Measurements from ENCODE around the gene GPC6. TPM values are rescaled to one million over a fixed set of nuclear protein-coding genes. Genes with fewer than 3 reads are reported as not detected.

Gene GPC6
- polyA plus RNA-seq, 1 of the 3 experiments (the other 2 are of a cell fraction) = 6.7 TPM

GRCh38 chr13:94249512-94249911 is 1022.9 kb downstream of the GPC6 start (continued):
- TF ChIP-seq CHD2 (IDR thresholded peaks at IDR 0.05; ENCODE audit: low read length, partially characterized antibody) (no peak), REST (IDR thresholded peaks at IDR 0.05; ENCODE audit: low read depth, low read length) (0 out of 2 replicates have a peak, but pooled peaks have one; percentile 21), GATA2 (CRISPR knock-in tag; IDR thresholded peaks at IDR 0.05) (no peak), FOSL2 (IDR thresholded peaks at IDR 0.05; ENCODE audit: borderline replicate concordance, low read depth) (peak; percentile 75; the same call in 1 of the 2 replicates), EZH2phosphoT487 (IDR thresholded peaks at IDR 0.05; ENCODE audit: borderline replicate concordance, low read depth) (no peak), YY1 (IDR thresholded peaks at IDR 0.05; ENCODE audit: low read depth) (0 out of 2 replicates have a peak, but pooled peaks have one; percentile 11), TAF1 (IDR thresholded peaks at IDR 0.05; ENCODE audit: borderline replicate concordance, low read depth, low read length) (no peak), JUND (IDR thresholded peaks at IDR 0.05) (peak; percentile 87), TCF12 (IDR thresholded peaks at IDR 0.05) (peak; percentile 89), MXI1 (IDR thresholded peaks at IDR 0.05; ENCODE audit: low read depth, low read length) (no peak), MEF2A (IDR thresholded peaks at IDR 0.05; ENCODE audit: borderline replicate concordance, low read depth) (0 out of 2 replicates have a peak, but pooled peaks have one; percentile 16)

DNA sequence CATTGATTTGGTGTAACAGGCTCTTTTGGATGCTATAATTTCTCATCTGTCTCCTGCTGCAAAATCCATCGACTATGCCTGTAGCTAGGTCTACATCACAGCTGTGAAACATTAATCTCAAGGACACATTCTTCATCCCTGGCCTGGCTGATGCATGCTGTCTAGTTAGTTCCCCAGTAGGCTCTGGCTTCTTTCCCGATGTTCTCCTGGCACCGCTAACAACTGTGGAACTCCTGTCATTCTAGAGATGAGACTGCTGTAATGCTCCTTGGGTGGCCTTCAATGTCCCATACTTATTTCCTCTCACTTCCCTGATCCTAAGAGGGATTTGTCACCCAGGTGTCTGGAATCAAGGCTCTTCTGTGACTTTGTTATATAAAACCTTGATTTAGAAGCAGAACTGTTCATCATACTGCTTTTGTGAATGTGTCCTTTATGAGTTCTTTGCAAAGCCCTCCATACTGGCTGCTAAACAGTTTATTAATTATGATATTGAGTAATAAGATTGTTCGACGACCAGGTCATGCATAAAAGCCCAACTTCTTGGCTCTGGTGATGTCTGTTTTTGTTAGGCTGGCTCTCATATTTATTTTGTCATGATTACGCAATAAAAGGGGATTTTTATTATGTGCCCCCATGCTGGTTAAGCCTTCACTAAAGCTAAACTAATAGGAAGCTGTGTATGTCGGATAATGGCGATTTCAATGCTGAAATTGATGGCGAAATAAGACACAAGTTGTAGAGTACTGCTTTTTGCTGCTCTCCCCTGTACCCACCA is 1025.4 kb downstream of the GPC6 start:
- H3K79me2 ChIP-seq (ENCODE audit: insufficient read depth) = no peaks in the 10 kb centered on the region
- no peaks in the 10 kb centered on the region for H3K9me3 ChIP-seq
- no peaks in the 10 kb centered on the region for H3K9me2 ChIP-seq
- H3K36me3 ChIP-seq (replicated peaks in 1 of 2; ENCODE audit: control insufficient read depth in 1 of 2, insufficient read depth in 2 of 2, low read length in 1 of 2) = no peaks in the 10 kb centered on the region
- DNase-seq = no peak
- TF ChIP-seq NFIC (IDR thresholded peaks at IDR 0.05; ENCODE audit: borderline replicate concordance) = no peak
- TF ChIP-seq TCF12 (IDR thresholded peaks at IDR 0.05) = peak; percentile 46; the same call in 1 of the 2 replicates
- TF ChIP-seq, protein P1, sequence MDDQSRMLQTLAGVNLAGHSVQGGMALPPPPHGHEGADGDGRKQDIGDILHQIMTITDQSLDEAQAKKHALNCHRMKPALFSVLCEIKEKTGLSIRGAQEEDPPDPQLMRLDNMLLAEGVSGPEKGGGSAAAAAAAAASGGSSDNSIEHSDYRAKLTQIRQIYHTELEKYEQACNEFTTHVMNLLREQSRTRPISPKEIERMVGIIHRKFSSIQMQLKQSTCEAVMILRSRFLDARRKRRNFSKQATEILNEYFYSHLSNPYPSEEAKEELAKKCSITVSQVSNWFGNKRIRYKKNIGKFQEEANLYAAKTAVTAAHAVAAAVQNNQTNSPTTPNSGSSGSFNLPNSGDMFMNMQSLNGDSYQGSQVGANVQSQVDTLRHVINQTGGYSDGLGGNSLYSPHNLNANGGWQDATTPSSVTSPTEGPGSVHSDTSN (IDR thresholded peaks at IDR 0.05) = peak; percentile 47
- H2AFZ ChIP-seq (ENCODE audit: low read depth) = no peak overlapping the region
- no peak overlapping the region for H3K4me2 ChIP-seq
- peaks cover 4% of the 10 kb centered on the region for H3F3A ChIP-seq (replicated peaks; ENCODE audit: insufficient read depth)
- H3K4me3 ChIP-seq (ENCODE audit: low read depth in 2 of 2, low read length in 1 of 2) = no peak overlapping the region
- peaks cover 4 to 35% of the 10 kb centered on the region in 2 experiments; a peak in 3 of 4 replicates for H3K4me1 ChIP-seq (ENCODE audit: control insufficient read depth in 1 of 2, insufficient read depth in 2 of 2, low read depth in 1 of 2, low read length in 1 of 2)
- H3K27me3 ChIP-seq (ENCODE audit: insufficient read depth) = no peaks in the 10 kb centered on the region
- no peak overlapping the region for H3K27ac ChIP-seq (ENCODE audit: low read depth in 2 of 2, low read length in 1 of 2)
- WGBS (ENCODE audit: low lambda C conversion rate) = 68% methylated on average over 9 of the region's 9 CpGs
- H3K9ac ChIP-seq = no peak overlapping the region
- ChIA-PET CTCF (interaction anchor here (1.5 kb wide), 1 partner anchor 9 kb away, joined by 3 read pairs; no protein-coding TSS in a partner anchor), POLR2A (no interaction called here)
- H4K20me1 ChIP-seq (ENCODE audit: insufficient read depth) = no peaks in the 10 kb centered on the region
